ENCODE results near the gene AFF1.
"Not testable (repeated sequence)": the region's sequence is repeated elsewhere in the genome, so short reads cannot be mapped to it uniquely, and the experiment has no call there.

AFF1 gene

DNA sequence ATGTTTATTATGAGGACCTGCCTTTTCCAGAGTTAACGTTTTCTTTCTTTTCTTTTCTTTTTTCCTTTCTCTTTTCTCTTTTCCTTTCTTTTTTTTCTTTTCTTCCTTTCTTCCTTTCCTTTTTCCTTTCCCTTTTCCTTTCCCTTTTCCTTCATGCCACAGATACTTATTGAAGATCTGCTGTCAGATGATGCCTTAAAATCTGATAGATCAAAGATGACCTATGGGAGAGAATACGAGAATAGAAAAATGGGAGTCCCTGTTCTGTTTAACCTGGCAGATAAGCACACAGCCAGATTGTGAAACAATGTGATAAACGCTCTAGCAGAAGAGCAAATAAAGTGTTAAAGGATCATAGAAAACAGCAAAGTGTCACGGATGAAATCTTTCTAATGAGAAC, 38.9 kb downstream of the AFF1 start:
- DNase-seq (ENCODE audit: insufficient read length, low spot score) (no peak), FAIRE-seq (no peak)
- TF ChIP-seq POLR2A (IDR thresholded peaks at IDR 0.05; ENCODE audit: low read depth, low read length), result no peak

DNA sequence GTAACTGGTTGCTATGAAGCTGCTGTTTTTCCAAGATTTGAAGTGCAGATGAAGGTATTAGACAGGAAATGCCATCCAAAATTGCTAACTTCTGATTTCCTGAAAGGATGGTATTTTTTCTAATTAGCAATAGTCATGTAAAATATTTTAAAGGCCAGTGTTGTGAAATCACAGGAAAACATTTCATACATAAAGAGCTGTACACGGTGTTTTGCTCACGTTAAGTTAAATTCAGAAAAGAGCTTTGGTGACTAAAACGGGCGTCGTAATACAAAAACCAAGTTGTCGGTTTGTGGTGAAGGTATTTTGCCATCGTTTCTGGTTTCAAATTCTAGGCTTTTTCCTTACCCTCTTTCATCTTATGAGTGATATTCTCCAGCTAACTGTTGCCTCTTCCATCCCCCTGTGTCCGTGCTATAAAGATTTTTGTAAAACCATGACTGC, 39.8 kb downstream of the AFF1 start:
- TF ChIP-seq POLR2A (IDR thresholded peaks at IDR 0.05; ENCODE audit: low read depth, low read length), result no peak
- no peak for FAIRE-seq
- DNase-seq (ENCODE audit: insufficient read length, low spot score), result no peak

DNA sequence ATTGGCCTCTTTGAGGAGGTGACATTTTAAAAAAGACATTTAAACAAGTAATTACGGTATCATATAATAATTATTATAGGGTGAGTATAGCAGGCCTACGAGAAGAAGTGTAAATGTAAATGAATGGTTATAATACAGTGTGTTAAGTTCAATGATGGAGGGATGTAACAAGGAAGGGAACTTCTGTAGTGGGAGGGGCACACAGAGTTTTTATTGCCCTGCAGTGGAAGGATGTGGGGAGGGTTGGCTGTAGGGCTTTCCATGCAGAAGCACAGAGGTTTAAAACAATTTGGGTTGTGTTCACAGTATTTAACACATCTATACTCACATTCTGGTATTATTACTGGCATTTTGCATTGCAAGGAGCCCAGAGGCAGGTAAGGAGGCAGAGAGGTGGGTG, 41.1 kb downstream of the AFF1 start:
- no peak for TF ChIP-seq POLR2A (IDR thresholded peaks at IDR 0.05; ENCODE audit: low read depth, low read length)
- no peak for DNase-seq (ENCODE audit: insufficient read length, low spot score)
- no peak for FAIRE-seq

DNA sequence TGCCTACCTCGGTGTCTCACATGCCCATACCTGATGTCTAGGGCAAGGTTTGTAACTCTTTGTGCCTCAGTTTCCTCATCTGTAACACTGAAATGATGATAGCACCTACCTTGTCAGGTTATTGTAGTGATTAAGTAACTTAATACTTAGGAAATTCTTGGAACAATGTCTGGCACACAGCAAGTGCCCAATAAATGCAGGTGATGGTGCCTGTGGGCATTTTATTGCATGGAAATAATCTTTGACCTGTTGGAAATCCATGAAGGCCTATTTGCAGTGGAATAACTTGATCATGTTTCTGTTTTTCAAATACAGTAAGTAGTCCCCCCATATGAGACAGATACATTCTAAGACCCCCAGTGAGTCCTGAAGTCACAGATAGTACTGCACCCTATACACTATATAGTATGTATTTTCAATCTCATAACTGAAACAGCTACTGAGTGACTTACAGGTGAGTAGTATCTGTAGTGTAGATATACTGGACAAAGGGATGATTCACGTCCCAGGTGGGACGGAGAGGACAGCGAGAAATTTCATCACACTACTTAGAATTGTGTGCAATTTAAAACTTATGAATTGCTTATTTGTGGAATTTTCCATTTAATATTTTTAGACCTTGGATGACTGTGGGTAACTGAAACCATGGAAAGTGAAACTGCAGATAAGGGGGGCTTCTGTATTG, 42.1 kb downstream of the AFF1 start:
- no peak for DNase-seq (ENCODE audit: insufficient read length, low spot score)
- no peak for FAIRE-seq
- no peak for TF ChIP-seq POLR2A (IDR thresholded peaks at IDR 0.05; ENCODE audit: low read depth, low read length)

DNA sequence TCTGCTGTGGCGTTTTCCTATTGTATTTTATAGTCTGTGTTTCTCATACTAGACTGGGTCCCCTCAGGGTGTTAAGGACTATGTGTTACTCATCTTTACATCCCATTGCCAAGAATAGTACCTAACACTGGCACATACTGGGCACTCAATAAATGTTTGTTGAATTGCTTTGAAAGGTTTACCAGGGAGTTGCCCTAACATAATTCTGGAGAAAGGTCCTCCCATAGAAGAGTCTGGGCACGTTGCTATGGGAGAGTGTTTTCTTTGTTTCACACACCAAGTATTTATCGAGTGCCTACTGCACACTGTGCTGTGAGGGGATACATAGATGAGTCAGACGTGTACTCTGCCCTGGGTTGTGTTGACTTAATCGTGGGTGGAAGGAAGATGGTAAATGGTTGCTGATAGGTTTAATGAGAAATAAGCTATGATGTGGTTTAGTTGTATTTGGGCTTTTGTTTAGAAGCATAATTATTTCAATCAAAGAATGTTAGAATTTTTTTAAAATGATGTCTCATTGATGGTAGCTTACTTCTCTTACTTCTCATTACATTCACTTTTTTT, 42.9 kb downstream of the AFF1 start:
- DNase-seq (ENCODE audit: insufficient read length, low spot score) (peak; percentile 57), FAIRE-seq (peak; percentile 81)
- no peak for TF ChIP-seq POLR2A (IDR thresholded peaks at IDR 0.05; ENCODE audit: low read depth, low read length)

DNA sequence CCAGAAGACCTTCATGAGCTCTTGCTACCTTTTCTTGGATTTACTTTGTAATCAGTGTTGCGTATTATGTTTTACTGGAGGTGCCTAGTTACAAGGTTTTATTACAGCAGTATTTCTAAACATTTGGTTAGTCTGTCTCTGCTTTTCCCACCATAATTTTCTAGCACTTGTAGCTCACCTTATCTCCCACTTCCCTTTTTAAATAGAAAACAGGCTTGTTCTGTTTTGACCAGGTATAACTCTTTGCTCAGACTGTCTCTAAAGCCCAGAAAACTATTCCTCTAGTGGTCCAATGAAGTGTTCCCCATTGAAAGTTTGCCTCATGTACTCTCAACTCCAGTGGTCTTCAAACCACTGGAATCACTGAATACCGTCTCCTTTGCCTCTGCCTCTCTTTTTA, 43.9 kb downstream of the AFF1 start:
- TF ChIP-seq POLR2A (IDR thresholded peaks at IDR 0.05; ENCODE audit: low read depth, low read length), result no peak
- FAIRE-seq, result no peak
- DNase-seq (ENCODE audit: insufficient read length, low spot score), result no peak

DNA sequence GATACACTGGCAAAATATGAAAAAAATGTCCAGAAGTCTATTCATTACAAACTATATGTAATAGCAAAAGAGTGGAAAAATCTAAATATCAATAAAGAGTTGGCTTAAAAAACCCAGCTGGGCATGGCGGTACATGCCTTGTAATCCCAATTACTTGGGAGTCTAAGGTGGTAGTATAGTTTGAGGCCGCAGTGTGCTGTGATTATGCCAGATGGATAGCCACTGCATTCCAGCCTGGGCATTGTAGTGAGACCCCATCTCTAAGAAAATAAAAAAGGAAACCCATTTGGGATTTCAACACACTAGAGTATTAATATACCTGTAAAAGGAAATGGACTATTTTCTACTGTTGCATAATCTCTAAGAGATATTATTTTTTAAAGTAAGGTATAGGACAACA, 45.4 kb downstream of the AFF1 start:
- no peak for TF ChIP-seq POLR2A (IDR thresholded peaks at IDR 0.05; ENCODE audit: low read depth, low read length)
- FAIRE-seq (no peak), DNase-seq (ENCODE audit: insufficient read length, low spot score) (no peak)

DNA sequence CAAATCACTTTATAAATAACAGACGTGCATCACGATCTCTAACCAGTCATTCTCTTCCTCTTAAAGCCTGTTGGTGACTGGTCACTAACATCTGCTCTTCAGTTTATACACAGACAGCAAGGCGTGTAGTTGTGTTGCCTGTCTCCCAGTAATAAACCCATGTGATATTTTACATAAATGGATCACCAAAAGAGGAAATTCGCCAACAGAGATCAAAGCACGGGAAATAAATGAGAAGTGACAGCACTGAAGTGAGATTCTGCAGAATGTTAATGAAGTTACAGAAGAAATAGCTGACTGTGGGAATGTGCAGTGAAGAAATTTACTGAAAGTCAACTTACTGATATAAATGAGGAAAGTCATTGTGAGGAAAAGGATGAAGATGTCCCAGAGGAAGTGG, 47.0 kb downstream of the AFF1 start:
- DNase-seq (ENCODE audit: insufficient read length, low spot score) (no peak), FAIRE-seq (no peak)
- TF ChIP-seq POLR2A (IDR thresholded peaks at IDR 0.05; ENCODE audit: low read depth, low read length), result no peak

DNA sequence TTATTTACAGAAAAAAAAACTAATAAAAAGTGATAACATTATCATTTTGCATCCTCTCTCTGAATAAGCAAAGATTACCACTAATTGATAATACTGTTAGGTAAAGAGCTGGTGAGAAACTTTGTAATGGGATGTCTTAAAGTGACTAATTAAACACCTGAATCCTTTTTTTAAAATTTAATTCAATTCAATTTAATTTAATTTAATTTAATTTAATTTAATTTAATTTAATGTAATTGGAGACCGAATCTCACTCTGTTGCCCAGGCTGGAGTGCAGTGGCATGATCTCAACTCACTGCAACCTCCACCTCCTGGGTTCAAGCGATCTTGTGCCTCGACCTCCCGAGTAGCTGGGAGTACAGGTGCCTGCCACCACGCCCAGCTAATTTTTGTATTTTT, 51.0 kb downstream of the AFF1 start:
- DNase-seq (ENCODE audit: insufficient read length, low spot score); FAIRE-seq: not testable (repeated sequence)

DNA sequence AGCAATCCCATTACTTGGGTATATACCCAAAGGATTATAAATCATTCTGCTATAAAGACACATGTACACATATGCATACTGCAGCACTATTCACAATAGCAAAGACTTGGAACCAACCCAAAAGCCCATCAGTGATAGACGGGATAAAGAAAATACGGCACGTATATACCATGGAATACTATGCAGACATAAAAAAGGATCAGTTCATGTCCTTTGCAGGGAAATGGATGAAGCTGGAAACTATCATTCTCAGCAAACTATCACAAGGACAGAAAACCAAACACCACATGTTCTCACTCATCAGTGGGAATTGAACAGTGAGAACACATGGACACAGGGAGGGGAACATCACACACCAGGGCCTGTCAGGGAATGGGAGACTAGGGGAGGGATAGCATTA, 54.8 kb downstream of the AFF1 start:
- not testable (repeated sequence) for FAIRE-seq; DNase-seq (ENCODE audit: insufficient read length, low spot score)

DNA sequence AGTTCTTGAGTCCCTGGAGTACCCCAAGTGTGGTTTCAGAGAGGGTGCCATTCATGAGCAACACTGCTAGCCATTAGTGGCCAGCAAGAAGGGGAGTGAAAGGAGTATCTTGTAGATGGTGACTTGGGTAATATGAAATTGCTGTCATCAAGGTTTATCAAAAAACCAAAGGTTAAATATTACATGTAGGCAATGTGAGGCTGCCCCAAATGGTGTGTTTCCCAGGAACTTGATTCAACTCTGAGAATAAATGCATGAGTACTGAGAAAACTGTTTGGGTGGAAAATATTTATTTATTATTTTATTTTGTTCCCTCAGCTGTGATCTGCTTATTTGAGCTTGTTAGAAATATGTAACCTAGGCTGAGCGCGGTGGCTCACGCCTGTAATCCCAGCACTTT, 55.7 kb downstream of the AFF1 start:
- FAIRE-seq, result no peak

DNA sequence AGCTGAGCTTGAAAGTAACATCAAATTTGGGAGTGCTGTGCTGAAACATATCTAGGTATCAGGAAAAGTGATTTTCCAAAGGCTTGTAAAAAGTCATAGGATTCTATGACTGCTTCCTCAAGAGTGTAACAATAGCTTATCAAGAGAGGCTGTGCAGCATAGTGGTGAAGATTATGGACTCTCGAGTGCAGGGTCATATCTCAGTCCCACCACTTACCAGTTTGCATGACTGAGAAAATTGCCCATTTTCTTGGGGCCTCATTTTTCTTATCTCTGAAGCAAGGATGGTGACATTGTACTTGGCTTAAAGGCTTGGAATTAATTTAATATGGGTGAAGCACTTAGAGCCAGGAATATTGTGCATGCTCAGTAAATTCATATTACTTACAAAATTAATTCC, 57.2 kb downstream of the AFF1 start:
- DNase-seq (ENCODE audit: insufficient read length, low spot score) (no peak), FAIRE-seq (no peak)
- TF ChIP-seq POLR2A (IDR thresholded peaks at IDR 0.05; ENCODE audit: low read depth, low read length), result no peak

More for the DNA sequence above, 55.7 kb downstream of the AFF1 start:
- no peak for TF ChIP-seq POLR2A (IDR thresholded peaks at IDR 0.05; ENCODE audit: low read depth, low read length)
- DNase-seq (ENCODE audit: insufficient read length, low spot score), result no peak

DNA sequence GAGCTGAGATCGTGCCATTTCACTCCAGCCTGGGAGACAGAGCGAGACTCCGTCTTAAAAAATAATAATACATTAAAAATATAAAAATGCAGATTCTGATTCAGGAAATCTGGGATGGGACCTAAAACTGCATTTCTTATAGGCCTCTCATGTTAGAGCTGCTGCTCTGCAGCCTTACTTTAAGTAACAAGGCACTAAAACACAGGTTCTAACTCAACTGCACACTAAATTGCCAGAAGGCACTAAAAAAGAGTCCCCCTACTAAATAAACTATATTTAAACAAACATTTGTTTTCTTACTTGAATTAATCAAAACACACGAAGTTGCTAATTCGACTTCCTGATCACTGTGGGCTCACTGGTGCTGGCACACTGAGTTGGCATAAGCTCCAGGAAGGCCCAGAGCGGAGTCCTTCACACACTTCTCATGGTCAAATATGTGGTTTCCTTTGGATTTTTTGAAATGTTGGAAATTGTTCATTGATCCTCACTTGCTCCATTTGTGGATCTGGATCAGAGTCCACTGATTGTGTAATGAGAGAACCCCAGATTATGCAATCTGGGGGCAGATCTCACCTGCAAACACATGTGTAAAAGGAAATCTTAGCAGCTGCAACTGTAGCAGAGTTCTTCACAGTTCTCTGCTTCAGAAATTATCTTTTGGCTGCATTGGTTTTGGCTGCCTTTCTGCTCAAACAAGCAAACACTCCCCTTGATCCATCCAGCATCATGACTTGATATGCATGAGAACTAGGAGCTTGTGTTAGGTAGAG, 59.3 kb downstream of the AFF1 start:
- DNase-seq (ENCODE audit: insufficient read length, low spot score) (no peak), FAIRE-seq (no peak)
- no peak for TF ChIP-seq POLR2A (IDR thresholded peaks at IDR 0.05; ENCODE audit: low read depth, low read length)

DNA sequence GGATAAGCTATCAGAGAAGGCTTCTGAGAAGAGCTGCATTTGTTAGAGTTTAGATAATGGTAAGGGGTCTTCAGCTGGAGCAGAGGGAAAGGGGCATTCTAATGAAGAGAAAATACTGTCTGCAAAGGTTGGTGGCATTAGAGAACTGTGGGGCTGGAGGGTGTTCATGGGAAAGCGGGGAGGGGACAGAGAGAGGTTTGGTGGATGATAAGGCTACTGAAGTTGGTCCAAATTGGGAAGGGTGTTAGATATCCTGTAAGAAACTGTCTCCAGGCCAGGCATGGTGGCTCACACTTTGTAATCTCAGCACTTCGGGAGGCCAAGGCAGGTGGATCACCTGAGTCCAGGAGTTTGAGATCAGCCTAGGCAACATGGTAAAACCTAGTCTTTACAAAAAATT, 59.9 kb downstream of the AFF1 start:
- no peak for DNase-seq (ENCODE audit: insufficient read length, low spot score)
- FAIRE-seq, result no peak
- TF ChIP-seq POLR2A (IDR thresholded peaks at IDR 0.05; ENCODE audit: low read depth, low read length), result no peak

DNA sequence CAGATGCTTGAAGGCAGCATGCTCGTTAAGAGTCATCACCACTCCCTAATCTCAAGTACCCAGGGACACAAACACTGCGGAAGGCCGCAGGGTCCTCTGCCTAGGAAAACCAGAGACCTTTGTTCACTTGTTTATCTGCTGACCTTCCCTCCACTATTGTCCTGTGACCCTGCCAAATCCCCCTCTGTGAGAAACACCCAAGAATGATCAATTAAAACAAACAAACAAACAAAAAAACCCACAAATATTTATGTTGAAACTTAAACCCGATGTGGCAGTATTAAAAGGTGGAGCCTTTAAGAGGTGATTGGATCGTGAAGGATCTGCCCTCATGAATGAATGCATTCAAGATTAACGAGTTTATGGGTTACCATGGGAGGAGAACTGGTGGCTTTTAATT, 61.7 kb downstream of the AFF1 start:
- DNase-seq (ENCODE audit: insufficient read length, low spot score); FAIRE-seq: not testable (repeated sequence)

Data from H54 (cell line).